ENCODE results near the gene SPDYE1. TPM values are rescaled to one million over a fixed set of nuclear protein-coding genes. Genes with fewer than 3 reads are reported as not detected.
A peak's percentile ranks its signal among the peaks of the same experiment; 100 is the strongest.

SPDYE1 gene
- total and polyA plus RNA-seq, 2 of the 13 experiments (the other 11 are each of a cell fraction or from before 2014, with no cell fraction given): not detected

- TF ChIP-seq ZNF431 (CRISPR knock-in tag; IDR thresholded peaks at IDR 0.05; ENCODE audit: borderline replicate concordance, low read depth) (no peak), ARNTL (CRISPR knock-in tag; IDR thresholded peaks at IDR 0.05) (no peak), RORA (CRISPR knock-in tag; IDR thresholded peaks at IDR 0.05) (no peak), ZNF496 (CRISPR knock-in tag; IDR thresholded peaks at IDR 0.05; ENCODE audit: insufficient replicate concordance) (no peak), HMG20B (CRISPR knock-in tag; conservative IDR thresholded peaks at IDR 0.05) (no peak), NFATC3 (CRISPR knock-in tag; IDR thresholded peaks at IDR 0.05) (0 out of 2 replicates have a peak, but pooled peaks have one; percentile 2), ZSCAN30 (CRISPR knock-in tag; IDR thresholded peaks at IDR 0.05) (no peak), ZNF30 (CRISPR knock-in tag; IDR thresholded peaks at IDR 0.05) (no peak), NCOA1 (CRISPR knock-in tag; IDR thresholded peaks at IDR 0.05) (0 out of 2 replicates have a peak, but pooled peaks have one; percentile 29), PHF8 (CRISPR knock-in tag; IDR thresholded peaks at IDR 0.05) (no peak)
Observed at GRCh38 chr7:44043902-44044301, 46.2 kb downstream of the SPDYE1 start (continued).

DNA sequence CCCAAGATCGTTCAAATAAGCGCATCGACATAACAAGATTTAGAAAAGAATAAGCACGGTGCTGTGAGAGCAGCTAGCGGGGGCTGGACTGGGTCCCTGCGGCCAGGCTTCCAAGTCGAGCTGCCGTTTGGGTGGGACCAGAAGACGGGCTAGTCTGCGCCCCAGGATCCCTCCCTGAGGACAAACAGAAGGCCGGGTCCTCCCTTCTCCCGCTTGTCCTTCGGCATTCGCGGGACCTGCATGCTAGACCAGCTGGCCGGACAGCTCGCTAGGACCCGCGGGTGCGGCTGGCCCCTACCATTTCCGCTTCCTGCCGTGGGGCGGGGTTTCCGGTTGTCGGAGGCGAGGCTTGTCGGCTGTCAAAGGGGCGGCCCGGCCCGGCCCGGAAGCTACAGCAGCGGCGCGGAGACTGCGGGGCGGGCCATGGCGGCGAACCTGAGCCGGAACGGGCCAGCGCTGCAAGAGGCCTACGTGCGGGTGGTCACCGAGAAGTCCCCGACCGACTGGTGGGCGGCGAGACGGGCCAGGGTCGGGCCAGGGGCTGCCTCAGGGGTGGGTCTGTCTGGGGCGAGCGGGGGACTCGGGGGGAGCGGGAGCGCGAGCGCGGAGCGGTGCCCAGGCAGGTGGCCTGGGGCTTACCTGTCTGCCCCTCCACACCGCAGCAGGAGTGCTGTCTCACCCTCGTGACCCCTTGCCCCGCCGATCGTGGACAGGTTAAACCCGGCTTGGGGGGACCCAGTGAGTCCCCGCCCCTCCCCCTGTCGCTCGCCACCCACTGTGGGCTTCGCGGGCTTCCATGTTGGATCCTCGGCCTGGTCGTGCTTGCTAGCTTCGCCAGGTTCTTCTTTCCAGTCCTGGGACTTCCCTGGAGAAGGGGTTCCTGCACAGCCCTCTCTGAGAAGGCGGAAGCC is 46.9 kb downstream of the SPDYE1 start, which contains the start of gene DBNL:
TSS of gene DBNL (plus strand) at position 388 of the 911 bp plus-strand sequence. CDS start at position 424, 36 bp downstream.
- H3K27me3 ChIP-seq (ENCODE audit: control insufficient read depth in 1 of 2, insufficient read depth in 2 of 2, low read length in 2 of 2): no peaks in the 10 kb centered on the region; a peak in 1 of 5 replicates
- H3K27ac ChIP-seq (ENCODE audit: extremely low read length, insufficient read depth, low read length): peak within 1 kb of the TSS; percentile 69
- in situ Hi-C loops (cut with HindIII; ENCODE audit: extremely low pct_ligation_motif_present, low pct_unique_long_range_greater_than_20kb): no loop called here
- peak within 1 kb of the TSS; percentile 71 for H2AFZ ChIP-seq (ENCODE audit: low read length)
- H4K20me1 ChIP-seq (ENCODE audit: insufficient read depth, low read length): no peaks in the 10 kb centered on the region
- CTCF ChIA-PET (ENCODE audit: low intra/inter-chr PET ratio, low total read pairs): interaction anchor here (0.9 kb wide), 1 partner anchor 24 kb away, joined by 3 read pairs; no protein-coding TSS in a partner anchor
- H3K4me3 ChIP-seq (replicated peaks in 1 of 3; ENCODE audit: insufficient read depth in 1 of 3, low read depth in 2 of 3, low read length in 3 of 3): peak within 1 kb of the TSS; percentile 85 to 96 (median 85)
- H3K4me2 ChIP-seq (ENCODE audit: low read depth, low read length): peak within 1 kb of the TSS; percentile 92
- intact Hi-C loops (cut with micrococcal nuclease; ENCODE audit: unreplicated experiment): no loop called here
- peak within 1 kb of the TSS; percentile 88 for H3K9ac ChIP-seq (ENCODE audit: insufficient read depth, low read depth, low read length)
- FAIRE-seq (no peak), ATAC-seq (peak; percentile 97), DNase-seq (ENCODE audit: low spot score) (peak; percentile 79)
- WGBS (ENCODE audit: low lambda C conversion rate): 0% methylated on average over 16 of the region's 74 CpGs
- peaks cover 6 to 11% of the 10 kb centered on the region in 2 experiments; a peak in 3 of 5 replicates for H3K36me3 ChIP-seq (replicated peaks in 1 of 2; ENCODE audit: control insufficient read depth in 1 of 2, insufficient read depth in 2 of 2, low read length in 2 of 2)
- peaks cover 45% of the 10 kb centered on the region for H3K4me1 ChIP-seq (ENCODE audit: insufficient read depth, low read length)
- POLR2A ChIA-PET: interaction anchor here (0.6 to 1.7 kb wide), 11 partner anchors 8 to 37 kb away, joined by 3 to 12 read pairs (median 3); partner anchors contain the start of gene PGAM2
- H3K9me3 ChIP-seq (ENCODE audit: low read length): no peaks in the 10 kb centered on the region
- BruUV-seq (replicated peaks): no TSS peak
- peaks cover 27% of the 10 kb centered on the region for H3K79me2 ChIP-seq (ENCODE audit: insufficient read depth, low read length)
- TF ChIP-seq AHDC1 (CRISPR knock-in tag; IDR thresholded peaks at IDR 0.05; ENCODE audit: borderline replicate concordance): no peak
- TF ChIP-seq, protein P1, sequence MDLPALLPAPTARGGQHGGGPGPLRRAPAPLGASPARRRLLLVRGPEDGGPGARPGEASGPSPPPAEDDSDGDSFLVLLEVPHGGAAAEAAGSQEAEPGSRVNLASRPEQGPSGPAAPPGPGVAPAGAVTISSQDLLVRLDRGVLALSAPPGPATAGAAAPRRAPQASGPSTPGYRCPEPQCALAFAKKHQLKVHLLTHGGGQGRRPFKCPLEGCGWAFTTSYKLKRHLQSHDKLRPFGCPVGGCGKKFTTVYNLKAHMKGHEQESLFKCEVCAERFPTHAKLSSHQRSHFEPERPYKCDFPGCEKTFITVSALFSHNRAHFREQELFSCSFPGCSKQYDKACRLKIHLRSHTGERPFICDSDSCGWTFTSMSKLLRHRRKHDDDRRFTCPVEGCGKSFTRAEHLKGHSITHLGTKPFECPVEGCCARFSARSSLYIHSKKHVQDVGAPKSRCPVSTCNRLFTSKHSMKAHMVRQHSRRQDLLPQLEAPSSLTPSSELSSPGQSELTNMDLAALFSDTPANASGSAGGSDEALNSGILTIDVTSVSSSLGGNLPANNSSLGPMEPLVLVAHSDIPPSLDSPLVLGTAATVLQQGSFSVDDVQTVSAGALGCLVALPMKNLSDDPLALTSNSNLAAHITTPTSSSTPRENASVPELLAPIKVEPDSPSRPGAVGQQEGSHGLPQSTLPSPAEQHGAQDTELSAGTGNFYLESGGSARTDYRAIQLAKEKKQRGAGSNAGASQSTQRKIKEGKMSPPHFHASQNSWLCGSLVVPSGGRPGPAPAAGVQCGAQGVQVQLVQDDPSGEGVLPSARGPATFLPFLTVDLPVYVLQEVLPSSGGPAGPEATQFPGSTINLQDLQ (CRISPR knock-in tag; IDR thresholded peaks at IDR 0.05): peak; percentile 74; the same call in 1 of the 2 replicates
- TF ChIP-seq SRY (CRISPR knock-in tag; IDR thresholded peaks at IDR 0.05): peak; percentile 74; the same call in 1 of the 2 replicates
- TF ChIP-seq HNRNPH1 (optimal IDR thresholded peaks at IDR 0.05; ENCODE audit: low read depth, low read length): no peak
